Suprapubic skin (tissue), 3 donors: ENCODE measurements around the gene IQCE.

ENCODE experiments used
- CTCF ChIP-seq, 2 donors: fragments of 200-600 bp in 1 of 2; fragments of 450-650 bp in 1 of 2; sonication (generic) in 1 of 2; IDR thresholded peaks; one replicate each; pipeline ENCODE4 v1.5.1; 2016 to 2019; ENCODE audit warnings: antibody characterized with exemption in 2 of 2, mild to moderate bottlenecking in 1 of 2, moderate library complexity in 1 of 2
- EP300 ChIP-seq: sonication (generic); formaldehyde crosslinking; IDR thresholded peaks from one replicate; pipeline ENCODE4 v1.6.1; 2017; ENCODE audit warnings: antibody characterized with exemption
- POLR2A ChIP-seq, 2 donors: fragments of 450-650 bp; IDR thresholded peaks; one replicate each; pipeline ENCODE4 v1.6.1; 2017; ENCODE audit warnings: antibody characterized with exemption in 2 of 2, mild to moderate bottlenecking in 2 of 2, moderate library complexity in 2 of 2

- TF ChIP-seq POLR2A (IDR thresholded peaks at IDR 0.05) (no peak), CTCF (IDR thresholded peaks at IDR 0.05) (no peak), EP300 (no peak)
These were observed 35.9 kb upstream of the IQCE start for GRCh38 chr7:2522780-2523433.
